NK-92 treated with Interleukin-12 subunit alpha and Interleukin-12 subunit beta, amount 100 ng/mL, for 24 hours (cell line): ENCODE measurements around the gene FNBP1.
"Not testable (repeated sequence)": the region's sequence is repeated elsewhere in the genome, so short reads cannot be mapped to it uniquely, and the experiment has no call there.

Source experiments
- DNase-seq: peaks from one replicate; lab custom pipeline; 2025; lab: John Stamatoyannopoulos, UW

The FNBP1 gene

DNA sequence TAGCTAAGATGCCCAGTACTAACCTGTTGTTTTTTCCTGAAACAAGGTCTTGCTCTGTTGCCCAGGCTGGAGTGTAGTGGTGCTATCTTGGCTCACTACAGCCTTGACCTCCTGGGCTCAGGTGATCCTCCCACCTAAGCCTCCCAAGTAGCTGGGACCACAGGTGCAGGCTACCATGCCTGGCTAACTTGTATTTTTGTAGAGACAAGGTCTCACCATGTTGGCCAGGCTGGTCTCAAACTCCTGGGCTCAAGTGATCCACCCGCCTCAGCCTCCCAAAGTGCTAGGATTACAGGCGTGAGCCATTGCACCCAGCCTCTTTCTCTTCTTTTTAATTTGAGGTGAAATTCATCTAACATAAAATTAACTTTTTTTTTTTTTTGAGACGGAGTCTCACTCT lies 21.1 kb downstream of the FNBP1 start:
- DNase-seq, result not testable (repeated sequence)

DNA sequence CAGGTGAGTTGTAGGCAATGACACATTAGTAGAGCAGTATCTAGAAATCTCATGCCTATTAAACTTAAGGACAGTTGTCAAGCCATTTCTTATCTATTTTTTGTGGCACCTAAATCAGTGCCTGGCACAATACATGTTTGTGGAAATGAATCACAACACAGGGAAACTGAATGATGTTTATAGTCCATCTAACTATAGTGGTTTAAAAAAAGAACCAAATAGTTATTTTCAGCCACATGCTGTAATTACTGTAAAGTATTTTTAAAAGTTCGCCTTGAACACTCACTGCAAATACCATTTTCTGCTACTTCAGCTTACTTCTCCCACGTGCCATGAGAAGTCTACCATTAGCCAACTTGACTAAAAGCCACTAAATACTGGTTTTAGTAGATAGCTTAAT lies 21.9 kb downstream of the FNBP1 start:
- no peak for DNase-seq

DNA sequence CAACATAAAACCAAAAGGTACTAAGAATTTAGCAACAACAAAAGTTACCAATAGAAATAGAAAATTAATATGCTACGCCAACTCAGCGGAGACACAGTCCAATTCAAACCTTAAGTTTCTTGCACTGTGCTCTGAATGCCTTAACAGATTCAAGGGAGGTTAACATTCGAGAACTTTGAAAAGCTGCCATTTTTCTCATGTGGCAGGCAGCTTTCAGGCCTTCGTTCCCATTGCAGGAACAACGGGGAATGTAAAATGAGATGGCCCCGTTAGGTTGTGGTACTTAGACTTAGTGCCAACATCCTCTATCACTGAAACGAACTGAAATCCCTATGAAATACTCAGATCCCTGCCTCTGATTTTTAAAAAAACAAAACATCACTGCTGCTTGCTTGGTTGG lies 22.4 kb downstream of the FNBP1 start:
- DNase-seq, result no peak

DNA sequence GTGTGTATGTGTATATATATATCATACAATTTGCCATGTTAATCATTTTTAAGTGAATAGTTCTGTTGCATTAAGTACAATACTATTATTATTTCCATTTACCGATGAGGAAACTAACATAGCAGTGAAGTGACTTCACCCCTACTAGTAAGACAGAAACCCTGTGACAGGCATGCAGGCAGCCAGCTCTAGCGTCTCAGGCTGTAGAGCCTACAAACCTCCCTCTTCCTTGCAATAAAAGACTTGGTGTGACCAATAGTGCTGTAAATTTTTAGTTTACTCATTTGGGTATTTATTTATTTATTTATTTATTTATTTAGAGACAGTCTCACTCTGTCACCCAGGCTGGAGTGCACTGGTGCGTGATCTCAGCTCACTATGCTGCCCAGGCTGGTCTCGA lies 24.7 kb downstream of the FNBP1 start:
- DNase-seq, result no peak

DNA sequence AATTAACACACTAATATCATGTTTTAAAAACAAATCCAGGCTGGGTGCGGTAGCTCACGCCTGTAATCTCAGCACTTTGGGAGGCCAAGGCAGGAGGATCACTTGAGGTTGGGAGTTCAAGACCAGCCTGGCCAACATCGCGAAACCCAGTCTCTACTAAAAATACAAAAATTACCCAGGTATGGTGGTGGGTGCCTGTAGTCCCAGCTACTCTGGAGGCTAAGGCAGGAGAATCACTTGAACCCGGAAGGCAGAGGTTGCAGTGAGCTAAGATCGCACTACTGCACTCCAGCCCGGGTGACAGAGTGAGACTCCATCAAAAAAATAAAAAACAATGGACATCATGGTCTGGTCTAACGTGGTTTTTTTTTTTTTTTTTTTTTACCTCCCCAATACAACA lies 25.5 kb downstream of the FNBP1 start:
- not testable (repeated sequence) for DNase-seq

DNA sequence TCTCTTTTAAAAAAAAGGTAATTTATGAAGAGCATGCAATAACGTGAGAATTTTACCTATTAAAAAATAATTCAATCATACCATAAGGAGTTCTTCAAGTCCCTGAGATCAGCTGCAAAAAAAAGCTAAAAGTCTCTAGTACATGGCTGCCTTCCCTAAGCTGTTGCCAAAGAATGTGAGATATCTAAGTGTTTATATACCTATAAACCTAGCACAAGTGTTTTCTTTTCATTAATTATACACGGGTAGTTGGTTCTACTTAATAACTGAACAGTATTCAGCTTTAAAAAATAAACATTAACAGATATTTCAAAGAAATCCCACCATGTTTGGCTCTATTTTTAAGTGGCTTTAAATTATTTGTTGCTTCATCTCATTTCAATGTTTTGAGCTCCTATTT lies 25.9 kb downstream of the FNBP1 start:
- DNase-seq, result no peak

DNA sequence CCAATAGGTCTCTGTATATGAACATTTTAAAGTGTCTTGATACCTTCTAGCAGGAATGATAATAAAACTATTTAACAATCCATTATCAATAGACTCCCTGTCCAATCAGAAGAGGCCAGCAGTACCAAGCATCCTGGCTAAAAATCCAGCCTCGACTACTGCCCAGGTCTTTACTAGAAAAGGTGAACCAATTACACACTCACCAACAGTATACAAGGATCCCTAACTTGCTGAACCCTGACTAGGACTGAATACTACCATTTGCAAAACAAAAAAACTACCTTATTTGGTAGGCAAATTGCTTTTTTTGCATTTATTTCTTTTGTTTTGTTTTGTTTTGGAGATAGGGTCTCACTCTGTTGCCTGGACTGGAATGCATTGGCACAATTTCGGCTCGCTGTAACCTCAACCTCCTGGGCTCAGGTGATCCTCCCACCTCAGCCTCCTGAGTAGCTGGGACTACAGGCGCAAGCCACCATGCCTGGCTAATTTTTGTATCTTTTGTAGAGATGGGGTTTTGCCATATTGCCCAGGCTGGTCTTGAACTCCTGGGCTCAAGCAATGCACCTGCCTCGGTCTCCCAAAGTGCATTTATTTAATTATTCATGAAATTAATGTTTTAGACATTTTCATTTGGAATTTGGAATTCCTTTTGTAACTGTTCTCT lies 27.5 kb downstream of the FNBP1 start:
- no peak for DNase-seq

DNA sequence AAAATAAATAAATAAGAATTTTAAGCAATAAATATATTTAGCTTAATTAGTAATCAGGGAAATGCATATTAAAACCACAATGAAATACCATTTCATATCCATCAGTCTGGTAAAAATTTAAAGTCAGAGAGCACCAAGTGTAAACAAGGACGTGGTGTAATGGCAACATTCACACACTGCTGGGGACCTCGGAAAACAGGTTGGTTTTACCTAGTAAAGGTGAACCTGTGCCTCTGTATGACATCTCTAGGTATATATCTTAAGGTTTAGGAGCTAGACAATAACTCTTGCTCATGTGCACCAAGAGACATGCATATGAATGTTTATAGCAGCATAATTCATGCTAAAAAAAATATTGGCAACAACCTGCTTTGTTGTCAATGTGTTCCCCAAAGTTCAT lies 29.7 kb downstream of the FNBP1 start:
- DNase-seq, result no peak

DNA sequence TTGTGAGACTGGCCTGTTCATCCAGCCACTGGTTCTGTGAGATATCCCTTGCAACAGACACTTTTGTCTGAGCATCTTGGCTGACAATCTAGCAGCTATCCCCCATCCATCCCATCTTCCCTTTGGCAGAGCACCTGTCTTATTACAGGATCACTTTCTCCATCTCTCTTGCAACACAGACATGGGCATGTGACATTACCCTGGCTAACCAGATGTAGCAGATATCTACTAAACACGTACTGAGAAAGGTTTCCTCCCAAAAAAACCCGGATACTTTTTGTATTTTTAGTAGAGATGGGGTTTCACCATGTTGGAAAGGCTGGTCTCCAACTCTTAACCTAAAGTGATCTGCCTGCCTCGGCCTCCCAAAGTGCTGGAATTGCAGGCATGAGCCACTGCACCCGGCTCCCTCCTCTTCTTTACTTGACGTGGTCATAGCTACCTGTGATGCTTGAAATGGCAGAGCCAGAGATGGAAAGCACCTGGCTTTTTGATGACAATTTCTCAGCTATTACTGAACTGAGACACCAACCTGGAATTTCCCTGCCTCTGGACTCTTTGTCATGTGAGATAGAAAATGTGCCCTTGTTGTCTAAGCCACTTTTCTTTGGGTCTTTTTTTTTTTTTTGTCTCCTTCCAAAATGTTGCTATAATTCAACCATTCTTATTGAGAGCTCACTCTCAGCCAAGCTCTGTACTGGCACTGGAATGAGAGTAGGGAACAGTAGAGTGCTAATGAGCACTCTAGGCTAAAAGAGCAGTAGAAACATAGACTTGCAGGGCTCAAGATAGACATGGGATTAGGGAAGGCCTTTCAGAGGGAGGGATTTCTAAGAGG lies 32.6 kb downstream of the FNBP1 start:
- DNase-seq, result no peak

DNA sequence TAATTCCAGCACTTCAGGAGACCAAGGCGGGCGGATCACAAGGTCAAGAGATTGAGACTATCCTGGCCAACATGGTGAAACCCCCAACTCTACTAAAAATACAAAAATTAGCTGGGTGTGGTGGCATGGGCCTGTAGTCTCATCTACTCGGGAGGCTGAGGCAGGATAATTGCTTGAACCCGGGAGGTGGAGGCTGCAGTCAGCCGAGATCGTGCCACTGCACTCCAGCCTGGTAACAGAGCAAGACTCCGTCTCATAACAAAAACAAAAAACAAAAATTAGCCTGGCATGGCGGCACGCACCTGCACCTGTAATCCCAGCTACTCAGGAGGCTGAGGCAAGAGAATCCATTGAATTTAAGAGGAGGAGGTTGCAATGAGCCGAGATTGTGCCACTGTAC lies 33.4 kb downstream of the FNBP1 start:
- DNase-seq, result not testable (repeated sequence)

DNA sequence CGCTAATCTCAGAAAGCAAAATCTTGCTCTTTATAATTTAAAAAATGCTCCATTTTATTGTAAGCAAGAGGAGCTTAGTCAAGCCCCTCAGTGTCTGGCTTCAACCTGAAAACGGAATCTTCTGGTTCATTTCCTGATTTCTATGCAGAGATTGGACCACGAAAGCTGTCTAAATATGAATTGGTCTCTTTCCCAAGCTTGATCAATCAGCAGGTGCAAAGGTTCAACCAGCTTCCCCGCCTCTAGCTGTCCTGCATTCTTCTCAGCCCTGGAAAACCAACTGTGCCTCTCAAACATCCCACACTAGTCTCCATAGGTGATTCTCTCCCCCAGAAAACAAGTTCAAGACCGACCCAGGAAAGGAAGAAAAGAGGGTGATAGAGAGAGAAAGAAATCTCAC lies 34.5 kb downstream of the FNBP1 start:
- DNase-seq, result no peak

DNA sequence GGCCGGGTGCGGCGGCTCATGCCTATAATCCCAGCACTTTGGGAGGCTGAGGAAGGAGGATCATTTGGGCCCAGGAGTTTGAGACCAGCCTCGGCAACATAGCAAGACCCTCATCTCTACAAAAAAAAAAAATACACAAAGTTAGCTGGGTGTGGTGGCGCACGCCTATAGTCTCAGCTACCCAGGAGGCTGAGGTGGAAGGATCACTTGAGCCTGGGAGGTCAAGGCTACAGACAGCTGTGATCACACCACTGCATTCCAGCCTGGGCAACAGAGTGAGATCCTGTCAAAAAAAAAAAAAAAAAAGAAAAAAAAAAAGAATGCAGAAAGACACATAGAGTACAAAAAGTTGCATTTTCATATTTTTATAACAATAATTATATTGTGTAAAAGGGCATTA lies 36.0 kb downstream of the FNBP1 start:
- not testable (repeated sequence) for DNase-seq

DNA sequence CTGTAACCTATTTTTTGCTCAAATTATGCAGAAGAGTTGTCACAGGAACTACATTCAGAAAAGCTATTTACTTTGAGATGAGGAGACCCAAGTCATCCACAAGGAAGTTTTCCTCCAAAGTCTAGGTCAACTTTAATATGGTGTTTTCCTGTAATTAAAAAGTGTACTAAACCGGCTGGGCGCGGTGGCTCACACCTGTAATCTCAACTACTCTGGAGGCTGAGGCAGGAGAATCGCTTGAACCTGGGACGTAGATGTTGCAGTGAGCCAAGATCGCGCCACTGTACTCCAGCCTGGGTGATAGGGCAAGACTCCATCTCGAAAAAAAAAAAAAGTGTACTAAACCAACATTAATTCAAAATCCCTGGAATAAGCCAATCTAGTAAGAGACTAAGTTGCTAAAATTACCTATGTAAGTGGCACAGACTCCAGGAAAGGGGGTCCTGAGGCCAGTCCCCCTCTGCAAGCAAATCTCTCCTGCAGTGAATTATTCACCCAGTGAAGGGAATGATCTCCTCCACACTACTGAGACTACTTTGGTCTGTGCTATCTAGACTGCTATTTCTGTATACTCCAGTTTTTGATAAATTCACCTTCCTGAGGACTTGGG lies 38.9 kb downstream of the FNBP1 start:
- DNase-seq, result no peak

DNA sequence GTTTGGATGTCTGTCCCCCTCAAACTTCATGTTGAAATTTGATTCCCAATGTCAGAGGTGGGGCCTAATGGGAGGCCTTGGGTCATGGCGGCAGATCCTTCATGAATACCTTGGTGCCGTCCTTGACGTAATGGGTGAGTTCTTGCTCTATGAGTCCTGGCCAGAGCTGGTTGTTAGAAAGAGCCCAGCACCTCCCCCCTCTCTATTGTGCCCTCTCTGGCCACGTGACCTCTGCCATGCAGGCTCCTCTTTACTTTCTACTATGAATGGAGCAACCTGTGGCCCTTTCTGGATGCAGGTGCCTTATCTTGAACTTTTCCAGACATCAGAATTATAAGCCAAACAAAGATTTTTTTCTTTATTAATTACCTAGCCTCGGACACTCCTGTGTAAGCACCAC lies 40.7 kb downstream of the FNBP1 start:
- DNase-seq, result no peak

DNA sequence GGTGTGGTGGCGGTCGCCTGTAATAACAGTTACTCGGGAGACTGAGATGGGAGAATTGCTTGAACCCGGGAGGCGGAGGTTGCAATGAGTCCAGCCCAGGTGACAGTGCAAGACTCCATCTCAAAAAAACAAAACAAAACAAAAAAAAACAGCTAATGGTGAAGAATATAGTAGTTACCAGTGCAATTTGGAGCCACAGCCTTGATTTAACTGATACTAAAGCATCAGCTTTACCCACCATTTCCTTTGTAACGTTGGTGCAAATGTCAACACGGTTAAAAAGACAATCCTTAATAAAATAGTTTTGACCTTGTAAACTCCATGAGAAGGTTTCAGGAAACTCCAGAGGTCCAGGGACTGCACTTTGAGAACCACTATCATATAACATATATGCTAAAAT lies 41.8 kb downstream of the FNBP1 start:
- DNase-seq, result no peak

DNA sequence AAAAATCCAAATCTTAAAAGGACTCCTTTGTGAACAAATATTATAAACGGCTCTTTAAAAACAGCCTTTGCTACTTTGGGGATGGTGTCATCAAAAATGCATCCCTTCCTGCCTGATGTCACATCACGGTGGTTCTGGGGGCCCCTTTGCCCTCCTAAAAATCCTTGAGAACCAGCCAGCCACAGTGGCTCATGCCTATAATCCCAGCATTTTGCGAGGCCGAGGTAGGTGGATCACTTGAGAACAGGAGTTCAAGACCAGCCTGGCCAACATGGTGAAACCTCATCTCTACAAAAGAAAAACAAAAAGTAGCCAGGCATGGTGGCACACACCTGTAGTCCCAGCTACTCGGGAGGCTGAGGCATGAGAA lies 43.9 kb downstream of the FNBP1 start:
- DNase-seq, result no peak

DNA sequence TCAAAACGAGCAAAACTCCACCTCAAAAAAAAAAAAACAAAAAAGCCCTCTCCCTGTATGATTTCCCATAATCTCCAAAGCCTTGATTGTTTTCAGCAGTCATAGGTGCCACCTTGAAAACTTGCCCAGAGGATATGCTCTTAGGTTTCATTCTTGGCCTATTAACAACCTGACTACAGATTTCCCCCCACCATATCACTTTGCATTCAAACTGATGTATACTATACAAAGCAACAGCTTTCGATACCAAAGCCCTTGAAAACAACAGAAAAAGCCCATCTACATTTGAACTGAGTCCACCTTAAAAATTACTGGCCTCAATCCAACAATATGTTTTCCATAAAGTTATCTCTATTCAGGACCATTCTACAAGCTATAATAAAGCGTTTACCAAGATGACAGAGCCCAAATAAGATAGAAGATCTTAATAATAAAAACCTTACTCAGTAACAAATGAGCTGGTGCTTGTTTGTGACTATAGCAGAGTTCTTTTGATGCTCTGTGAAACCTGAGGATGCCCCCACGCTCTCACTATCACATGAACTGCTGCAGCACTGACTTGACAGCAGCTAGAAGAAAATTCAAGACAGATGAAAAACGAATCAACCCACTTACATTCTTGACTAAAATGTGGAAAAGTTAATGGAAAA lies 44.4 kb downstream of the FNBP1 start:
- DNase-seq, result no peak

DNA sequence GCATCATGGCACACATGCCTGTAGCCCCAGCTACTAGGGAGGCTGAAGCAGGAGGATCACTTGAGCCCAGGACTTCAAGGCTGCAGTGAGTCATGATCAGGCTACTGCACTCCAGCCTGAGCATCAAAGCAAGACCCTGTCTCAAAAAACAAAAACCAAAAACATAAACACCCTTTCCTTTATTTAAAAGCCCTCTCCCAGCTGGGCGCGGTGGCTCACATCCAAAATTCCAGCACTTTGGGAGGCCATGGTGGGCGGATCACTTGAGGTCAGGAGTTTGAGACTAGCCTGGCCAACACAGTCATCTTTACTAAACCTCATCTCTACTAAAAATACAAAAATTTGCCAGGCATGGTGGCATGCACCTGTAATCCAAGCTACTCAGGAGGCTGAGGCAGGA lies 45.3 kb downstream of the FNBP1 start:
- DNase-seq, result not testable (repeated sequence)

DNA sequence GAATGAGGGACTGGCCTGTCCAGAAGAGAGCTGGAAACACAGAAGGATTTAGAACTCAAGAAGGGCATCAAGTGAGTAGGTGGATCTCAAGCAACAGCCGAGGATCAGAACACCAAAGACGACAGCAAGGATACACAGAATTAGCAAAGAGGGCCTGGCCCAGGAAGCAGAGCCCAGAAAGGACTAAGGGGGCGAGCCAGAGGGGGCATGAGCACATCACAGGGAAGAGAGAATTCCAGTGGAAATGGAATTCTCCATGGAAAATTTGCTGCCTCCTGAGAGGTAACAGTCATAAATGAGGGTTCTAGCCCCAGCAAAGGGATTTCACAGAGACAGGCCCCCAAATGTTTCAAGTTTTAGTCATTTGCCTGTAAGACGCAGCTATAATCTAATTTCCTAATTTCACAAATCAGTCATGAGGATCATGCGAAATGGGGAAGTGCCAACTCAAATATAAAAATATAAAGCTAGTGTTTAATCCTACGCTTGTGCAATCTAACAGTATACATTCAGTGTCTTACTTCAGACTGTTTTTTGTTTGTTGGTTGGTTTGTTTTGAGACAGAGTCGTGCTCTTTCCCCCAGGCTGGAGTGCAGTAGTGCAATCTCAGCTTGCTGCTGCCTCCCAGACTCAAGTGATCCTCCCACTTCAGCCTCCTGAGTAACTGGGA lies 46.7 kb downstream of the FNBP1 start:
- DNase-seq, result no peak

DNA sequence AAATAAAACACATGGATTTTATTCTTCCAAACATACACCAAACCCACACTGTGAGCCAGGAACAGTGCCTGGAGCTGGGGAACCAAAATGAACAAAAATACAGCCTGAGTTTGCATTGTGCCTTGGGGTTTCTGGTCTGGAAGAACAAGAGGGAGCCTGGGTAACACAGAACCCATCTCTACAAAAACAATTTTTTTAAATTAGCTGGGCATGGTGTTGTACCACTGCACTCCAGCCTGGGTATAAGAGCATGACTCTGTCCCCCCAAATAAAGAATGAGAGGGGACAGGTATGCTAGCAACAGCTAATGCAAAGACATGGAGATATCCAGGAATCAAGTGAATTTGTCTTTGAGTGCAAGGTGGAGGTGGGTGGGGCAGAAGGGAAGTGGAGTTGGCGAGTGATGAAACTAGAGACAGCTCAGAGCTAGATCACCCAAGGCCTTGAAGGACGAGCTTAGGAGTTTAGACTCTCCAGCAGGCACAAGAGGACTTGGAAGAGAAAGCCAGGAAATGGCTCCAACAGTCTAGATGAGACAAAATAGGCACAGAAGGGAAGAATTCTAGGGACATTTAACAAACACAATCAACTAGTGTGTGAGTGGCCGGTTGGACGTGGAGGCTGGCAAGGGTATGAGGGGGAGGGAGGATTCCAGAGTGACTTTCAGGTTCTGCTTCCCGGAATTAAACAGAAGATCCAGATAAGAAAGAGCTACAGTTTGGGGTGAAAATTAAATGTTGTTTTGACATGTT lies 47.4 kb downstream of the FNBP1 start:
- no peak for DNase-seq

DNA sequence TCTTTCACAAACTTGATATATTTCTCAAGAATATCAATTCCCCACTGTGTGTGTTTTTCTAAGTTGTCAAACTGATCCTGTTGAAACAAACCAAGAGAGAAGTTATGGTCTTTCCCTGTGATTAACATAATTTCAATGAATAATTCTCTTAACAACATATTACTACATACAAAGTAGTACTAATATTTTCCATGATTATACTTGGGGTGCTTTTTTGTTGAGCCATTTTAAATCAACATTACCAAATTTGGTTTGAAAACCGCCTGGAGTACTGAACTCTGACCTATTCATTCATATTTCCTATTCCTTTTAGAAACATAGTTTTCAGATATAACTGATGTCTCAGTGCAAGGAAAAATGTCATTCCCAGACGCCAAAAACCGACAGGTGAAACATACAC lies 48.1 kb downstream of the FNBP1 start:
- DNase-seq, result no peak

DNA sequence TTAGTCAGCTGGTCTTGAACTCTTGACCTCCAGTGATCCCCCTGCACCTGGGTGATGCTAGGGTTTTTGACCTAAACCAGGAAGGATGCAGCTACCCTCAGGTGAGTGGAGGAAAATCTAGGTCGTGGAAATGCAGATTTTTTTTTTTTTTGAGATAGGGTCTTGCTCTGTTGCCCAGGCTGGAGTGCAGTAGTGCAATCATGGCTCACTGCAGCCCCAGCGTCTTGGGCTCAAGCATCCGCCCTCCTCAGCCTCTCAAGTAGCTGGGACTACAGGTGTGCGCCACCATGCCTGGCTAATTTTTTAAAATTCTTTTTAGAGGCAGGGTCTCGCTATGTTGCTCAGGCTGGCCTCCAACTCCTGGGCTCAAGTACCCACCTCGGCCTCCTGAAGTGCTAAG lies 51.9 kb downstream of the FNBP1 start:
- DNase-seq, result not testable (repeated sequence)
